ENCODE measurements around the gene HPS5.
"Not testable (repeated sequence)": the region's sequence is repeated elsewhere in the genome, so short reads cannot be mapped to it uniquely, and the experiment has no call there.

The HPS5 gene

DNA sequence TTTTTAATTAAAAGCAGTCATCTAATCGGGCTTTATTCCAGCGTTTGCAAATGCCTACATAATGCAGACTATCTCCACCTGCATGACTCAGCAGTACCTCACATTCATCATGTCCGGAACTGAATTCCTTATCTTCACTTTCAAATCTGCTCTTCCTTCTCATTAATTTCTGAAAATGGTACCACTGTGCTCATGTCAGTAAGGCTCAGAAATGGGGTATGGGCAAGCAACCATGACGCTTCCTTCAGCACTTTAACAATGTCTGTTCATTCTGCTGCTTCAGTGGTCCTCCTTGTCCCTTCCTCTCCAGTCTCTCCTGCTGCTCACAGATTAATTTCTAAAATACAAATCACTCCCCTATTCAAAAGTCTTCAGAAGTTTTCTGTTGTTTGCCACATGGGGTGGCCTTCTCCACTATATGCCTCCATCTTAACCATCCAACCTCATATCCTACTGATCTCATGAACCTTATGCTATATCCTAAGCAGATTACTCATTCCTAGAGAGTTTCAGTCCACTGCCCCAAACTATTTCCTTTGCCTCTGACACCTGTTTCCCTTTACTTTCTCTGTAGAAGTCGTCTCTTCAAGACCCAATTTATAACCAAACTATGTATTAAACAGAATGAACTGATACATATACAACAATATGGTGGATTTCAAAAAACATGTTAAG is 7.4 kb upstream of the HPS5 start:
- Mint-ChIP-seq H3K9me3 (no peaks in the 10 kb centered on the region), H3K4me3 (peak overlapping the region; percentile 36), H3K27me3 (ENCODE audit: low read depth) (no peaks in the 10 kb centered on the region), H3K27ac (peak overlapping the region; percentile 71), H3K4me1 (ENCODE audit: low read depth) (peaks cover 65% of the 10 kb centered on the region), H3K36me3 (ENCODE audit: low read depth) (peaks cover 45% of the 10 kb centered on the region)

- Mint-ChIP-seq H3K4me1 (ENCODE audit: low read depth) (peaks cover 58% of the 10 kb centered on the region), H3K4me3 (peak overlapping the region; percentile 92), H3K27me3 (ENCODE audit: low read depth) (no peaks in the 10 kb centered on the region), H3K9me3 (no peaks in the 10 kb centered on the region), H3K27ac (peak overlapping the region; percentile 43), H3K36me3 (ENCODE audit: low read depth) (peaks cover 25% of the 10 kb centered on the region)
Observed at GRCh38 chr11:18324381-18324780, 2.4 kb upstream of the HPS5 start.

DNA sequence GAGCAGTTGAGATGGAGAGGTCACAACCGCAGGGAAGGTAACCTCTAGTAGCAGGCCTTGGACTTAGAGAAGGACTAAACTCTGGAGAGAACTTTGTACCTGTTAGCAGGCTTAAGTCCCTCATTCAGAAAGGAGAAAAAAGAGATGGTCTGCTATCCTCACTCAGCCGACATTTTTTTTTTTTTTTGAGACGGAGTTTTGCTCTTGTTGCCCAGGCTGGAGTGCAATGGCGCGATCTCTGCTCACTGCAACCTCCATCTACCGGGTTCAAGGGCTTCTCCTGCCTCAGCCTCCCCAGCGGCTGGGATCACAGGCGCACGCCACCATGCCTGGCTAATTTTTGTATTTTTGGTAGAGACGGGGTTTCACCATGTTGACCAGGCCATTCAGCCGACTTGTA is 1.9 kb upstream of the HPS5 start:
- H3K4me3 Mint-ChIP-seq = peak overlapping the region; percentile 92
- H3K36me3 Mint-ChIP-seq (ENCODE audit: low read depth) = peaks cover 25% of the 10 kb centered on the region
- H3K27ac Mint-ChIP-seq = peak overlapping the region; percentile 99

GRCh38 chr11:18322818-18323570 is 1.1 kb upstream of the HPS5 start:
- Mint-ChIP-seq H3K36me3 (ENCODE audit: low read depth) (peaks cover 23% of the 10 kb centered on the region), H3K27ac (peak overlapping the region; percentile 99), H3K9me3 (no peaks in the 10 kb centered on the region), H3K27me3 (ENCODE audit: low read depth) (no peaks in the 10 kb centered on the region), H3K4me3 (peak overlapping the region; percentile 92), H3K4me1 (ENCODE audit: low read depth) (peaks cover 61% of the 10 kb centered on the region)

More for the DNA sequence above, 1.9 kb upstream of the HPS5 start:
- H3K9me3 Mint-ChIP-seq; H3K27me3 Mint-ChIP-seq (ENCODE audit: low read depth): not testable (repeated sequence)
- peaks cover 59% of the 10 kb centered on the region for H3K4me1 Mint-ChIP-seq (ENCODE audit: low read depth)

DNA sequence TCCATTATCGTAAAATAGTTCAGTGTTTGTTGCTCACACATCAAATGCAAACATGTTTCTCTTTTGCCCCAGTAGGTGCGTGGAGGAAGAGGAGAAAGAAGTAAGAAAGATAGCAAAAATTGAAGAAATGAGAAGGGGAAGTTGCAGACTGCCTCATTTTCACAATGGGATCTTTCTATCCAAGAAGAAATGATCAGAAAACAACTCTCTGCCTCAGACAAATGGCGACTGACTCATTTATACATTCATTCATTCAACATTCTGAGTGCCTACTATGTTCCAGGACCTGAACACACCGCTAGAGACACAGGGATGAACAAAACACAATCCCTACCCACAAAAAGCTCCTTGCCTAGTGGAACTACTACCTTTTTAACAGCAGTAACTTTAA is 367 bp downstream of the HPS5 start:
- Mint-ChIP-seq H3K9me3 (no peaks in the 10 kb centered on the region), H3K36me3 (ENCODE audit: low read depth) (peaks cover 20% of the 10 kb centered on the region), H3K4me1 (ENCODE audit: low read depth) (peaks cover 55% of the 10 kb centered on the region), H3K27ac (peak overlapping the region; percentile 99), H3K4me3 (peak overlapping the region; percentile 92), H3K27me3 (ENCODE audit: low read depth) (no peaks in the 10 kb centered on the region)

GRCh38 chr11:18320617-18321016 is 1.3 kb downstream of the HPS5 start:
- Mint-ChIP-seq H3K27ac (peak overlapping the region; percentile 53), H3K9me3 (no peaks in the 10 kb centered on the region), H3K4me3 (peak overlapping the region; percentile 71), H3K27me3 (ENCODE audit: low read depth) (no peaks in the 10 kb centered on the region), H3K4me1 (ENCODE audit: low read depth) (peaks cover 53% of the 10 kb centered on the region), H3K36me3 (ENCODE audit: low read depth) (peaks cover 18% of the 10 kb centered on the region)

- Mint-ChIP-seq H3K36me3 (ENCODE audit: low read depth) (peaks cover 14% of the 10 kb centered on the region), H3K27ac (peak overlapping the region; percentile 7), H3K4me3 (peak overlapping the region; percentile 71), H3K9me3 (no peaks in the 10 kb centered on the region), H3K27me3 (ENCODE audit: low read depth) (no peaks in the 10 kb centered on the region), H3K4me1 (ENCODE audit: low read depth) (peaks cover 48% of the 10 kb centered on the region)
Observed at GRCh38 chr11:18319914-18320313, 2.0 kb downstream of the HPS5 start.

- Mint-ChIP-seq H3K4me3 (no peak overlapping the region), H3K9me3 (no peaks in the 10 kb centered on the region), H3K27me3 (ENCODE audit: low read depth) (no peaks in the 10 kb centered on the region), H3K36me3 (ENCODE audit: low read depth) (peaks cover 9% of the 10 kb centered on the region), H3K27ac (no peak overlapping the region), H3K4me1 (ENCODE audit: low read depth) (peaks cover 31% of the 10 kb centered on the region)
Observed at GRCh38 chr11:18317551-18317950, 4.4 kb downstream of the HPS5 start.

DNA sequence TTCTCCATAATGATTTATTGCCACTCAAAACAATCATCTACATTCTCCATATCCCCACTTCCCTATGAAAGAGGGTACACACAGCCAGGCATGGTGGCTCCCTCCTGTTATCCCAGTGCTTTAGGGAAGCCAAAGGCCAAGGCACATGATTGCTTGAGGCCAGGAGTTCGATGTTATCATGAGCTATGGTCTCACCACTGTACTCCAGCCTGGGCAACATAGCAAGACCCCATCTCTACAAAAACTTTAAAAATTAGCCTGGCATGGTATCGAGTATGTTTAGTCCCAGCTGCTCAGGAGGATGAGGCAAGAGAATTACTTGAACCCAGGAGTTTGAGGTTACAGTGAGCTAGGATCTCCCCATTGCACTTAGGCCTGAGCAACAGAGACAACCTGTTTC is 6.0 kb downstream of the HPS5 start:
- no peak overlapping the region for H3K4me3 Mint-ChIP-seq
- peaks cover 26% of the 10 kb centered on the region for H3K4me1 Mint-ChIP-seq (ENCODE audit: low read depth)
- H3K36me3 Mint-ChIP-seq (ENCODE audit: low read depth) = peaks cover 15% of the 10 kb centered on the region
- no peak overlapping the region for H3K27ac Mint-ChIP-seq
- no peaks in the 10 kb centered on the region for H3K9me3 Mint-ChIP-seq
- H3K27me3 Mint-ChIP-seq (ENCODE audit: low read depth) = no peaks in the 10 kb centered on the region

DNA sequence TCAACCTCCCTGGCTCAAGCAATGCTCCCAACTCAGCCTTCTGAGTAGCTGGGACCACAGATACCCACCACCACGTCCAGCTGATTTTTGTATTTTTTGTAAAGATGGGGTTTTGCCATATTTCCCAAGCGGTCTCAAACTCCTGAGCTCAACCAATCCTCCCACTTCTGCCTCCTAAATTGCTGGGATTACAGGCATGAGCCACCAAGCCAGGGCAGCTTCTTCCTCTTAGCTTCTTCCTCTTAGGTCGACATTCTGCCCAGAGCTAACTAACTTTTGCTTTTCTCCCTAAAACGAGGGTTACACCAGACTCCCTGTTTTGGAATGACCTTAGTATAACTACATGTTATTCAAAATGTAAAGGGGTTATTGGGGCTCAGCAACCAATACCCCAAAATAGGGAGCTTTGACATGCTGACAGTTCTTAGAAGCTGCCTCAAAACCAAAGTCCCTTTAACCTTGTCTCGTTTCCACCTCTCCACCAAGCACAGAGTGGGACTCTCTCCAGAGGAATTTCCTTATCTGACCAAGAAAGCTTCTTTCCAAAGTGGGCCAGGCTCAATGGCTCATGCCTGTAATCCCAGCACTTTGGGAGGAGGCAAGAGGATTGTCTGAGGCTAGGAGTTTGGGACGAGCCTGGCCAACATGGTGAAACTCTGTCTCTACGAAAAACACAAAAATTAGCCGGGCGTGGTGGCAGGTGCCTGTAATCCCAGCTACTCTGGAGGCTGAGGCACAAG is 7.0 kb downstream of the HPS5 start:
- H3K4me3 Mint-ChIP-seq = no peak overlapping the region
- H3K9me3 Mint-ChIP-seq = no peaks in the 10 kb centered on the region
- no peak overlapping the region for H3K27ac Mint-ChIP-seq
- no peaks in the 10 kb centered on the region for H3K27me3 Mint-ChIP-seq (ENCODE audit: low read depth)
- H3K4me1 Mint-ChIP-seq (ENCODE audit: low read depth) = peaks cover 17% of the 10 kb centered on the region
- peaks cover 23% of the 10 kb centered on the region for H3K36me3 Mint-ChIP-seq (ENCODE audit: low read depth)

GRCh38 chr11:18313965-18314763 is 7.8 kb downstream of the HPS5 start:
- Mint-ChIP-seq H3K27me3 (ENCODE audit: low read depth) (no peaks in the 10 kb centered on the region), H3K27ac (no peak overlapping the region), H3K4me1 (ENCODE audit: low read depth) (peaks cover 10% of the 10 kb centered on the region), H3K36me3 (ENCODE audit: low read depth) (peaks cover 28% of the 10 kb centered on the region), H3K9me3 (no peaks in the 10 kb centered on the region), H3K4me3 (no peak overlapping the region)

DNA sequence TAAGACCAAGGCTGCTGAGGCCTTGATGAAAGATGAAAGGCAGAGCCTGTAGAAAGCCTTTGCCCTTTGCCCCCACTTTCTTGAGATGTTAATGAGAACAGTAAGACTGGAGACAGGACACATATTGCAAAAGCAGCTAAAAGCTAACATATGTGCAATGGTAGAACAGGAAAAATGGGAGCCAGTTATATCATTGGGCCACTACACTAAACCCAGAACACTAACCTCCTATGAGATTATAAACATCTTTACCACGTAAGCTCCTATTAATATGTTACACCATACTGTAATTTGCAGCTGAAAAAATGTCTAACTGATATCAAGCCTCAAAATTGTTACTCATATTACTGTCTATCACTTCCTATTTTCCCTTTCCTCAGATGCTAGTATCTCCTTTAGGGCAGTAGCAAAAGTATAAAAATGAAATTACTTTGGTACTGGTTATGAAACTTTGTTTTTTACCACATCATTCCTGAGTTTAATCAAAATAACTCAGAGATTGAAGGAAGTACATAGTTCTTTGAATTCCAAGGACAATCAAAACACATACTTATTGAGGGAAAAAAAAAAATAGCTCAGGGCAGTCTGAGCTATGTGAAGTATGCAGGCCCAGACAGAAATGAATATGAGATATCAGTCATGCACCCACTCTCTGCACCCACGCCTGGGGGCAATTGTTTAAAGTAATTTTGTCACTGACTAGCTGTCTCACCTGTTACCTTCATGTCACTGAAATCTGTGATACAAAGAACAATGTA is 9.1 kb downstream of the HPS5 start:
- H3K27ac Mint-ChIP-seq = no peak overlapping the region
- H3K4me3 Mint-ChIP-seq = no peak overlapping the region
- no peaks in the 10 kb centered on the region for H3K9me3 Mint-ChIP-seq
- no peaks in the 10 kb centered on the region for H3K27me3 Mint-ChIP-seq (ENCODE audit: low read depth)
- peaks cover 2% of the 10 kb centered on the region for H3K4me1 Mint-ChIP-seq (ENCODE audit: low read depth)
- H3K36me3 Mint-ChIP-seq (ENCODE audit: low read depth) = peaks cover 31% of the 10 kb centered on the region

GRCh38 chr11:18312012-18312411 is 9.9 kb downstream of the HPS5 start:
- Mint-ChIP-seq H3K27me3 (ENCODE audit: low read depth) (no peaks in the 10 kb centered on the region), H3K27ac (no peak overlapping the region), H3K9me3 (no peaks in the 10 kb centered on the region), H3K4me3 (no peak overlapping the region), H3K36me3 (ENCODE audit: low read depth) (peaks cover 30% of the 10 kb centered on the region), H3K4me1 (ENCODE audit: low read depth) (peaks cover 2% of the 10 kb centered on the region)

All from T-helper 1 cell treated with Interleukin-12 subunit alpha and Interleukin-12 subunit beta and Interleukin-4 antibody, amounts not matched to agents 30 μg/mL and 1 μg/mL, for 36 hours (primary cell).